ENCODE data around the gene NR2F1. TPM values are rescaled to one million over a fixed set of nuclear protein-coding genes. Genes with fewer than 3 reads are reported as not detected.

The NR2F1 gene
- total RNA-seq, 4 donors from 2014 or later, result 1.5 to 6.2 (median 3.2) TPM

- Histone ChIP-seq H3K36me3 (no peaks in the 10 kb centered on the region), H3K4me1 (peaks cover 0 to 14% (median 3%) of the 10 kb centered on the region in 4 donors), H3K27me3 (no peaks in the 10 kb centered on the region), H3K9me3 (no peaks in the 10 kb centered on the region), H3K4me3 (no peak overlapping the region), H3K27ac (peak overlapping the region in 2 of 4 donors; percentile 56 to 80)
- DNase-seq, result no peak
- no peak for TF ChIP-seq POLR2A (IDR thresholded peaks at IDR 0.05)
- no peak for TF ChIP-seq CTCF (IDR thresholded peaks at IDR 0.05)
- no peak for TF ChIP-seq EP300 (IDR thresholded peaks at IDR 0.05; ENCODE audit: low read depth)
- TF ChIP-seq POLR2AphosphoS5 (IDR thresholded peaks at IDR 0.05), result no peak
- in situ Hi-C loops (cut with MboI; ENCODE audit: low pct_ligation_motif_present in 1 of 4, low pct_unique_long_range_greater_than_20kb in 1 of 4, low sequenced_read_pairs in 3 of 4) (loop anchor here in 2 of 4 donors (25.0 kb wide), 1 partner anchor 165 kb away; no protein-coding TSS in a partner anchor), intact Hi-C loops (cut with DNase I; ENCODE audit: low total_unique reads) (no loop called here)
- 66 to 96% methylated on average over 2 to 4 of the region's 4 CpGs for WGBS, 2 donors (ENCODE audit: low coverage in 1 of 2)
These were observed 39.3 kb downstream of the NR2F1 start for GRCh38 chr5:93622240-93622885.

DNA sequence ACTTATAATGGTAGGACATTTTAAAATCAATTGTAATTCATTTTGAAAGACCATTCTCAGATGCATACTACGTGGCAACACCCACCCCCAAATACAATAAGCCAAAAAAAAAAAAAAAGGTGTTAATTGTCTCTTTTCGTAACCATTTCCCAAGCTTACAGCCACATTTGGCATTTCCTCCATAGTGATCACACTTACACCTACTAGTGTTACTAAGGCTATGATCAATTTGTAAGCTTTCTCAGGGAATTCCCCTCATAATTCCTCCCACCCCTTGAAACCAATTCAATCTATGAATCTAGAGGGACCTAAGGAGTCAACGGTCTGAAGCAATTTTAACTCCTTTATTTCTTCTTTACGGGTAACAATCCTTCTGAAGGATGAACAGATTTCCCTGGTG is 40.1 kb downstream of the NR2F1 start:
- intact Hi-C loops (cut with DNase I; ENCODE audit: low total_unique reads) (no loop called here), in situ Hi-C loops (cut with MboI; ENCODE audit: low pct_ligation_motif_present in 1 of 4, low pct_unique_long_range_greater_than_20kb in 1 of 4, low sequenced_read_pairs in 3 of 4) (loop anchor here in 2 of 4 donors (25.0 kb wide), 1 partner anchor 164 kb away; no protein-coding TSS in a partner anchor)

DNA sequence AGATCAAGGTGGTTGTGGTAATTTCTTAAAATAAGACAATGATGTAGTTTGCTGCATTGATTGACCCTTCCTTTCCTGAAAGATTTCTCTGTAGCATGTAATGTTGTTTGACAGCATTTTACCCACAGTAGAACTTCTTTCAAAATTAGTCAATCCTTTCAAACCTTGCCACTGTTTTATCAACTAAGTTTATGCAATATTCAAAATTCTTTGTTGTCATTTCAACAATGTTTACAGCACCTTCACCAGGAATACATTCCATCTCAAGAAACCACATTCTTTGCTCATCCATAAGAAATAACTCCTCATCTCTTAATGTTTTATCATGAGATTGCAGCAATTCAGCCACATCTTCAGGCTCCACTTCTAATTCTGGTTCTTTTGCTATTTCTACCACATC is 43.8 kb downstream of the NR2F1 start:
- peaks cover 0 to 3% (median 0%) of the 10 kb centered on the region in 4 donors for H3K4me1 ChIP-seq
- intact Hi-C loops (cut with DNase I; ENCODE audit: low total_unique reads) (no loop called here), in situ Hi-C loops (cut with MboI; ENCODE audit: low pct_ligation_motif_present in 1 of 4, low pct_unique_long_range_greater_than_20kb in 1 of 4, low sequenced_read_pairs in 3 of 4) (no loop called here)
- no peak for DNase-seq
- TF ChIP-seq CTCF (IDR thresholded peaks at IDR 0.05), result no peak
- no peak for TF ChIP-seq POLR2A (IDR thresholded peaks at IDR 0.05)
- TF ChIP-seq POLR2AphosphoS5 (IDR thresholded peaks at IDR 0.05), result no peak
- TF ChIP-seq EP300 (IDR thresholded peaks at IDR 0.05; ENCODE audit: low read depth), result no peak
- no peak overlapping the region for H3K27ac ChIP-seq
- no peaks in the 10 kb centered on the region for H3K36me3 ChIP-seq
- no peaks in the 10 kb centered on the region for H3K27me3 ChIP-seq
- H3K4me3 ChIP-seq, result no peak overlapping the region
- no peaks in the 10 kb centered on the region for H3K9me3 ChIP-seq

More for the DNA sequence above, 40.1 kb downstream of the NR2F1 start:
- 67 to 73% methylated on average over 4 of the region's 4 CpGs for WGBS, 2 donors (ENCODE audit: low coverage in 1 of 2)
- Histone ChIP-seq H3K4me3 (no peak overlapping the region), H3K9me3 (no peaks in the 10 kb centered on the region), H3K36me3 (no peaks in the 10 kb centered on the region), H3K4me1 (peaks cover 0 to 14% (median 3%) of the 10 kb centered on the region in 4 donors), H3K27me3 (no peaks in the 10 kb centered on the region), H3K27ac (no peak overlapping the region)
- no peak for DNase-seq
- TF ChIP-seq POLR2A (IDR thresholded peaks at IDR 0.05) (no peak), POLR2AphosphoS5 (IDR thresholded peaks at IDR 0.05) (no peak), CTCF (IDR thresholded peaks at IDR 0.05) (no peak), EP300 (IDR thresholded peaks at IDR 0.05; ENCODE audit: low read depth) (no peak)

DNA sequence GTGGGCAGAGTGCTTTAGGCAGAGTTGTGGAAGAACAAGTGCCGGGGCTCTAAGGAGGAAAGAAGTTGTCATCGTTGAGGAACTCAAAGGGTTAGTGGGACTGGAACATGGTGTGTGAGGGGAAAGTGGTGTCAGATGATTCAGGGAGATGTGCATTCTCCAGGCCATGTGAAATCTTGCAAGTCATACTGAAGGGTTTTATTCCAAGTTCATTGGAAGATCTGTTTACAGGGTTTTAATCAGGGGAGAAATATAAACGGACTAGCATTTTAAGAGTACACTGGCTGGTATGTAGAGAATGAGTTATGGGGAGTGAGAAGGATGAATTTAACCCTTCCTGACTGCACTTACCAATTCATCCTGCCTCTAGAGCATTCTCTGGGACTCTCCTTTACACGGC is 49.3 kb downstream of the NR2F1 start:
- intact Hi-C loops (cut with DNase I; ENCODE audit: low total_unique reads), result no loop called here
- 89 to 92% methylated on average over 4 of the region's 4 CpGs for WGBS, 2 donors (ENCODE audit: low coverage in 1 of 2)
- TF ChIP-seq CTCF (IDR thresholded peaks at IDR 0.05) (no peak), POLR2A (IDR thresholded peaks at IDR 0.05) (no peak), EP300 (IDR thresholded peaks at IDR 0.05; ENCODE audit: low read depth) (no peak), POLR2AphosphoS5 (IDR thresholded peaks at IDR 0.05) (no peak)
- no peak overlapping the region for H3K27ac ChIP-seq
- no peaks in the 10 kb centered on the region for H3K36me3 ChIP-seq
- H3K4me3 ChIP-seq, result no peak overlapping the region
- in situ Hi-C loops (cut with MboI; ENCODE audit: low pct_ligation_motif_present in 1 of 4, low pct_unique_long_range_greater_than_20kb in 1 of 4, low sequenced_read_pairs in 3 of 4), result no loop called here
- H3K27me3 ChIP-seq, result no peaks in the 10 kb centered on the region
- H3K9me3 ChIP-seq, result no peaks in the 10 kb centered on the region
- H3K4me1 ChIP-seq, result no peaks in the 10 kb centered on the region
- DNase-seq, result no peak
